SK-N-SH treated with all-trans-retinoic acid at 6 μM for 48 hours (cell line): ENCODE measurements around the gene STARD13.

Experiments
- CREB5 ChIP-seq: fragments of 250-450 bp; sonication (Bioruptor Pico); IDR thresholded peaks from 2 replicates; pipeline ENCODE4 v1.5.1; 2020; ENCODE audit warnings: low read depth, mild to moderate bottlenecking, moderate library complexity
- CSRNP3 ChIP-seq: fragments of 250-450 bp; sonication (Bioruptor Pico); IDR thresholded peaks from 2 replicates; pipeline ENCODE4 v1.5.1; 2021; ENCODE audit warnings: mild to moderate bottlenecking, moderate library complexity
- ISL1 ChIP-seq: fragments of 250-450 bp; sonication (Bioruptor Pico); IDR thresholded peaks from 2 replicates; pipeline ENCODE4 v2.1.2; 2022; ENCODE audit warnings: mild to moderate bottlenecking, moderate library complexity
- OSR1 ChIP-seq: fragments of 250-450 bp; sonication (Bioruptor Pico); IDR thresholded peaks from 2 replicates; pipeline ENCODE4 v1.8.0; 2022; ENCODE audit warnings: moderate library complexity, mild to moderate bottlenecking, inconsistent platforms
- PATZ1 ChIP-seq: fragments of 250-450 bp; sonication (Bioruptor Pico); IDR thresholded peaks from 2 replicates; pipeline ENCODE4 v1.8.0; 2020; ENCODE audit warnings: mild to moderate bottlenecking, moderate library complexity, borderline replicate concordance
- POU6F1 ChIP-seq: fragments of 250-450 bp; sonication (Bioruptor Pico); IDR thresholded peaks from 2 replicates; pipeline ENCODE4 v1.8.0; 2021; ENCODE audit warnings: low read depth, mild to moderate bottlenecking, moderate library complexity, borderline replicate concordance
- RARB ChIP-seq: fragments of 250-450 bp; sonication (Bioruptor Pico); IDR thresholded peaks from 2 replicates; pipeline ENCODE4 v1.8.0; 2021; ENCODE audit warnings: mild to moderate bottlenecking, moderate library complexity
- SNAI2 ChIP-seq: fragments of 250-450 bp; sonication (Bioruptor Pico); IDR thresholded peaks from 2 replicates; pipeline ENCODE4 v1.5.0; 2020; ENCODE audit warnings: mild to moderate bottlenecking, moderate library complexity
- ZC3H10 ChIP-seq: fragments of 250-450 bp; sonication (Bioruptor Pico); IDR thresholded peaks from 2 replicates; pipeline ENCODE4 v1.5.1; 2021; ENCODE audit warnings: mild to moderate bottlenecking, moderate library complexity
- ZFP3 ChIP-seq: fragments of 250-450 bp; sonication (Bioruptor Pico); IDR thresholded peaks from 2 replicates; pipeline ENCODE4 v1.5.0; 2020; ENCODE audit warnings: mild to moderate bottlenecking, moderate library complexity
- ZFP30 ChIP-seq: fragments of 450-650 bp; formaldehyde crosslinking; IDR thresholded peaks from 2 replicates; pipeline ENCODE4 v1.5.0; 2022; ENCODE audit warnings: mild to moderate bottlenecking, moderate library complexity
- ZNF8 ChIP-seq: fragments of 450-650 bp; formaldehyde crosslinking; IDR thresholded peaks from 2 replicates; pipeline ENCODE4 v1.5.0; 2020; ENCODE audit warnings: mild to moderate bottlenecking, moderate library complexity

GRCh38 chr13:33158271-33158670 is 127.3 kb downstream of the STARD13 start:
- no peak for TF ChIP-seq RARB
- TF ChIP-seq PATZ1: no peak
- TF ChIP-seq SNAI2 (CRISPR knock-in tag): no peak
- TF ChIP-seq POU6F1 (CRISPR knock-in tag): no peak
- no peak for TF ChIP-seq ZFP30
- no peak for TF ChIP-seq OSR1 (CRISPR knock-in tag)
- TF ChIP-seq ISL1: no peak
- TF ChIP-seq ZC3H10 (CRISPR knock-in tag): no peak
- no peak for TF ChIP-seq CSRNP3
- no peak for TF ChIP-seq CREB5 (CRISPR knock-in tag)
- no peak for TF ChIP-seq ZFP3 (CRISPR knock-in tag)
- TF ChIP-seq ZNF8 (CRISPR knock-in tag): no peak
